K562 (cell line): ENCODE measurements around the gene NCAM2.

ENCODE experiments used
- BRCA1 ChIP-seq, 2 experiments: fragments of 450-650 bp in 1 of 2; sonication (generic) in 1 of 2; formaldehyde crosslinking in 1 of 2; IDR thresholded peaks; 2 replicates each; pipeline versions ENCODE4 v1.5.0 to v1.6.1; 2017 to 2020; ENCODE audit warnings: mild to moderate bottlenecking in 1 of 2, missing genetic modification reagents in 1 of 2
- CTCF ChIP-seq, 3 experiments: IDR thresholded peaks in 2 of 3; conservative IDR thresholded peaks in 1 of 3; 2 replicates each; pipeline ENCODE4 v1.5.1; 2011 to 2012; ENCODE audit warnings: low read length in 3 of 3, mild to moderate bottlenecking in 3 of 3, control low read depth in 2 of 3, improper control_type of control experiment in 1 of 3, inconsistent platforms in 1 of 3, low read depth in 1 of 3, mixed read lengths in 1 of 3, moderate library complexity in 1 of 3; ENCODE audit not compliant: insufficient read depth in 2 of 3
- HDAC6 ChIP-seq: IDR thresholded peaks from 2 replicates; pipeline ENCODE4 v1.6.1; 2012; ENCODE audit warnings: low read depth, mild to moderate bottlenecking, control low read depth, inconsistent platforms, low read length, moderate library complexity
- RNF2 ChIP-seq: sonication (generic); IDR thresholded peaks from 2 replicates; pipeline ENCODE4 v1.6.1; 2016
- SMARCA5 ChIP-seq: fragments of 450-650 bp; IDR thresholded peaks from 2 replicates; pipeline ENCODE4 v1.6.1; 2016
- SMC3 ChIP-seq: conservative IDR thresholded peaks from 2 replicates; pipeline ENCODE4 v1.6.1; 2011; ENCODE audit warnings: low read depth, low read length, improper control_type of control experiment; ENCODE audit not compliant: insufficient read depth
- SP1 ChIP-seq: sonication (generic); formaldehyde crosslinking; IDR thresholded peaks from 2 replicates; pipeline ENCODE4 v1.8.1; 2022; ENCODE audit warnings: mild to moderate bottlenecking, missing genetic modification reagents
- ZNF124 ChIP-seq: sonication (generic); formaldehyde crosslinking; IDR thresholded peaks from 2 replicates; pipeline ENCODE4 v1.8.1; 2022; ENCODE audit warnings: missing genetic modification reagents
- ZNF143 ChIP-seq: sonication (generic); formaldehyde crosslinking; IDR thresholded peaks from 2 replicates; pipeline ENCODE4 v1.9.0; 2022; ENCODE audit warnings: mild to moderate bottlenecking, missing genetic modification reagents
- ZNF785 ChIP-seq: fragments of 250-450 bp; sonication (Bioruptor Pico); IDR thresholded peaks from 2 replicates; pipeline ENCODE4 v1.4.0; 2020; ENCODE audit warnings: mild to moderate bottlenecking
- TF ChIP-seq, protein P1 (sequence below): sonication (generic); formaldehyde crosslinking; IDR thresholded peaks from 2 replicates; pipeline ENCODE4 v1.9.0; 2022; ENCODE audit warnings: mild to moderate bottlenecking, missing genetic modification reagents
- TF ChIP-seq, protein P2 (sequence below): fragments of 450-650 bp; IDR thresholded peaks from 2 replicates; pipeline ENCODE4 v1.6.1; 2016; ENCODE audit warnings: low read depth

DNA sequence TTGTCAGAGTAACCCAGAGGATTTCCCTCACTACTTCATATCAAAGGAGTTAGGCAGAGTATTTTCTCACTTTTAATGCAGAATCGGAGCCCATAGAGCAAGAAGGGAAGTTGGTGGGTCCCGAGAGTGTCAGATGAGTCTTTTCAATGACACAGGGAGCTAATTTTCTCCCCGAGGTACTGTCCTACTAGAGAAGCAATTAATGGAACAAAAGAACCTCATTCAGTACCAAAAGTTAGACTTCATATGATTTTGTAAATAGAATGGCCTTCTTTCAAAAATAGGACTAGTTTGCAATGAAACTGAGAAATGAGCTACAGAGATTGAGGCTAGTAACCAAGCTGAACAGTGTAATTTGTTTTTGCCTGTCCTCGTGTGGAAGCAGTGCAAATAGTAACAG is 3.9 kb downstream of the NCAM2 start:
- no peak for TF ChIP-seq SP1 (CRISPR knock-in tag)
- TF ChIP-seq BRCA1 (IDR thresholded peaks at IDR 0.05): no peak
- no peak for TF ChIP-seq BRCA1 (CRISPR knock-in tag; IDR thresholded peaks at IDR 0.05)
- TF ChIP-seq SMC3: no peak
- TF ChIP-seq, protein P1, sequence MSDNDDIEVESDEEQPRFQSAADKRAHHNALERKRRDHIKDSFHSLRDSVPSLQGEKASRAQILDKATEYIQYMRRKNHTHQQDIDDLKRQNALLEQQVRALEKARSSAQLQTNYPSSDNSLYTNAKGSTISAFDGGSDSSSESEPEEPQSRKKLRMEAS (CRISPR knock-in tag): no peak
- no peak for TF ChIP-seq CTCF (IDR thresholded peaks at IDR 0.05 in 2 of 3, conservative IDR thresholded peaks at IDR 0.05 in 1 of 3; ENCODE audit: insufficient read depth in 2 of 3, low read depth in 1 of 3, low read length in 3 of 3)
- no peak for TF ChIP-seq HDAC6
- TF ChIP-seq SMARCA5: no peak
- no peak for TF ChIP-seq ZNF785 (CRISPR knock-in tag)
- no peak for TF ChIP-seq RNF2
- TF ChIP-seq, protein P2, sequence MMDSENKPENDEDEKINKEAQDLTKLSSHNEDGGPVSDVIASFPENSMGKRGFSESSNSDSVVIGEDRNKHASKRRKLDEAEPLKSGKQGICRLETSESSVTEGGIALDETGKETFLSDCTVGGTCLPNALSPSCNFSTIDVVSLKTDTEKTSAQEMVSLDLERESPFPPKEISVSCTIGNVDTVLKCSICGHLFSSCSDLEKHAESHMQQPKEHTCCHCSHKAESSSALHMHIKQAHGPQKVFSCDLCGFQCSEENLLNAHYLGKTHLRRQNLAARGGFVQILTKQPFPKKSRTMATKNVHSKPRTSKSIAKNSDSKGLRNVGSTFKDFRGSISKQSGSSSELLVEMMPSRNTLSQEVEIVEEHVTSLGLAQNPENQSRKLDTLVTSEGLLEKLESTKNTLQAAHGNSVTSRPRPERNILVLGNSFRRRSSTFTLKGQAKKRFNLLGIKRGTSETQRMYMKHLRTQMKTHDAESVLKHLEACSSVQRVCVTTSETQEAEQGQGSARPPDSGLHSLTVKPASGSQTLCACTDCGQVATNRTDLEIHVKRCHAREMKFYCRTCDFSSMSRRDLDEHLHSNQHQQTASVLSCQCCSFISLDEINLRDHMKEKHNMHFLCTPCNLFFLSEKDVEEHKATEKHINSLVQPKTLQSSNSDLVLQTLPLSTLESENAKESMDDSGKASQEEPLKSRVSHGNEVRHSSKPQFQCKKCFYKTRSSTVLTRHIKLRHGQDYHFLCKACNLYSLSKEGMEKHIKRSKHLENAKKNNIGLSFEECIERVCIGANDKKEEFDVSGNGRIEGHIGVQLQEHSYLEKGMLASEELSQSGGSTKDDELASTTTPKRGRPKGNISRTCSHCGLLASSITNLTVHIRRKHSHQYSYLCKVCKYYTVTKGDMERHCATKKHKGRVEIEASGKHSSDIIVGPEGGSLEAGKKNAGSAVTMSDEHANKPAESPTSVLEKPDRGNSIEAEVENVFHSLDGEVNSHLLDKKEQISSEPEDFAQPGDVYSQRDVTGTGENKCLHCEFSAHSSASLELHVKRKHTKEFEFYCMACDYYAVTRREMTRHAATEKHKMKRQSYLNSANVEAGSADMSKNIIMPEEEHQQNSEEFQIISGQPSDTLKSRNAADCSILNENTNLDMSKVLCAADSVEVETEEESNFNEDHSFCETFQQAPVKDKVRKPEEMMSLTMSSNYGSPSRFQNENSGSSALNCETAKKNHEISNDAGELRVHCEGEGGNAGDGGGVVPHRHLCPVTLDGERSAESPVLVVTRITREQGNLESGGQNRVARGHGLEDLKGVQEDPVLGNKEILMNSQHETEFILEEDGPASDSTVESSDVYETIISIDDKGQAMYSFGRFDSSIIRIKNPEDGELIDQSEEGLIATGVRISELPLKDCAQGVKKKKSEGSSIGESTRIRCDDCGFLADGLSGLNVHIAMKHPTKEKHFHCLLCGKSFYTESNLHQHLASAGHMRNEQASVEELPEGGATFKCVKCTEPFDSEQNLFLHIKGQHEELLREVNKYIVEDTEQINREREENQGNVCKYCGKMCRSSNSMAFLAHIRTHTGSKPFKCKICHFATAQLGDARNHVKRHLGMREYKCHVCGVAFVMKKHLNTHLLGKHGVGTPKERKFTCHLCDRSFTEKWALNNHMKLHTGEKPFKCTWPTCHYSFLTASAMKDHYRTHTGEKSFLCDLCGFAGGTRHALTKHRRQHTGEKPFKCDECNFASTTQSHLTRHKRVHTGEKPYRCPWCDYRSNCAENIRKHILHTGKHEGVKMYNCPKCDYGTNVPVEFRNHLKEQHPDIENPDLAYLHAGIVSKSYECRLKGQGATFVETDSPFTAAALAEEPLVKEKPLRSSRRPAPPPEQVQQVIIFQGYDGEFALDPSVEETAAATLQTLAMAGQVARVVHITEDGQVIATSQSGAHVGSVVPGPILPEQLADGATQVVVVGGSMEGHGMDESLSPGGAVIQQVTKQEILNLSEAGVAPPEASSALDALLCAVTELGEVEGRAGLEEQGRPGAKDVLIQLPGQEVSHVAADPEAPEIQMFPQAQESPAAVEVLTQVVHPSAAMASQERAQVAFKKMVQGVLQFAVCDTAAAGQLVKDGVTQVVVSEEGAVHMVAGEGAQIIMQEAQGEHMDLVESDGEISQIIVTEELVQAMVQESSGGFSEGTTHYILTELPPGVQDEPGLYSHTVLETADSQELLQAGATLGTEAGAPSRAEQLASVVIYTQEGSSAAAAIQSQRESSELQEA: no peak
- no peak for TF ChIP-seq ZNF143
- TF ChIP-seq ZNF124 (CRISPR knock-in tag): no peak
